ENCODE results near the gene AP1G2.

DNA sequence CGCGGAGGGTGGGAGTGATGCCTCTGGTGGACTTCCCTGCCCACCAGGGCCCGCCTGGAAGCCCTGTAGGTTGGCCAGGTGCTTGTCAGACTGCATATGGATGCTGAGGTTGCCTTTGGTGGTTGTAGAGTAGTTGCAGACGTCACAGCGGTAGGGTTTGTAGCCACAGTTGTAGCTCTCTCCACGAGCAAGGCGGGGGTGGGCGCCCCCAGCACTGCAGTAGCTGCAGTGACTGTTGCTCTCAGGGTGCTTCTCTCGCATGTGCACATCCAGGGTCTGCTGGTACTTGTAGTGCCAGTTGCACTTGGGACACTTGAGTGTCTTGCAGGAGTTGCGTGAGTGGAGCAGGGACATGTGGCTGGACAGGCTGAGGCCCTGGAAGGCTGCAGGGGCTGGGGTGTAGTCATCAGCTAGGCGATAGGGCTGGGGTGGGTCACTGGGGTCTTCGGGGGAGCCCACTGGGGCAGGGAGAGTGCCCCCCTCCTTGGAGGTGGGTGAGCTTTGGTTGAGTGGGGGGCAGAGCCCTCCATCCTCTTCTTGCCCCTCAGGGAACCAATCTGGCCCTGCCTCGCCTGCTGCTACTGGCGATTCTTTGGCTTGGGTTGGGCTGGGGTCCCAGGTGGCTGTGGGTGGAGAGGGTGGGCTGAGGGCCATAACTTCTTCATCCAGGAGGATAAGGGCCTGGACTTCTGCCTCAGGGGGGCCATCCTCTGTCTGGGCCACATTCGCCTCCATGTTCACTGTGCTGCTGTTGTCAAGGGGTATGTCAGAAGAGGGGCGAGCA, 33.7 kb downstream of the AP1G2 start:
- TF ChIP-seq EZH2 (IDR thresholded peaks at IDR 0.05; ENCODE audit: borderline replicate concordance, low read depth, low read length, poor library complexity, severe bottlenecking) = no peak
- TF ChIP-seq, protein P1, sequence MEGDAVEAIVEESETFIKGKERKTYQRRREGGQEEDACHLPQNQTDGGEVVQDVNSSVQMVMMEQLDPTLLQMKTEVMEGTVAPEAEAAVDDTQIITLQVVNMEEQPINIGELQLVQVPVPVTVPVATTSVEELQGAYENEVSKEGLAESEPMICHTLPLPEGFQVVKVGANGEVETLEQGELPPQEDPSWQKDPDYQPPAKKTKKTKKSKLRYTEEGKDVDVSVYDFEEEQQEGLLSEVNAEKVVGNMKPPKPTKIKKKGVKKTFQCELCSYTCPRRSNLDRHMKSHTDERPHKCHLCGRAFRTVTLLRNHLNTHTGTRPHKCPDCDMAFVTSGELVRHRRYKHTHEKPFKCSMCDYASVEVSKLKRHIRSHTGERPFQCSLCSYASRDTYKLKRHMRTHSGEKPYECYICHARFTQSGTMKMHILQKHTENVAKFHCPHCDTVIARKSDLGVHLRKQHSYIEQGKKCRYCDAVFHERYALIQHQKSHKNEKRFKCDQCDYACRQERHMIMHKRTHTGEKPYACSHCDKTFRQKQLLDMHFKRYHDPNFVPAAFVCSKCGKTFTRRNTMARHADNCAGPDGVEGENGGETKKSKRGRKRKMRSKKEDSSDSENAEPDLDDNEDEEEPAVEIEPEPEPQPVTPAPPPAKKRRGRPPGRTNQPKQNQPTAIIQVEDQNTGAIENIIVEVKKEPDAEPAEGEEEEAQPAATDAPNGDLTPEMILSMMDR (conservative IDR thresholded peaks at IDR 0.05; ENCODE audit: low read depth, low read length) = no peak

Measured in A673 (cell line).